H1 (cell line): ENCODE measurements around the gene HDAC7. TPM values are rescaled to one million over a fixed set of nuclear protein-coding genes. Genes with fewer than 3 reads are reported as not detected.

Experiments used
- CTCF ChIA-PET: fragments of 300-600 bp; sonication (Branson Sonifier 250); formaldehyde crosslinking; loops from one replicate; lab custom pipeline; 2021; ENCODE audit not compliant: partially characterized antibody; lab: Charles Lee
- POLR2A ChIA-PET: fragments of 300-600 bp; sonication (Branson Sonifier 250); formaldehyde crosslinking; loops from one replicate; lab custom pipeline; 2021; ENCODE audit warnings: inconsistent platforms; ENCODE audit not compliant: partially characterized antibody; lab: Charles Lee
- DNase-seq, 2 experiments: peaks; one replicate each; pipeline versions ENCODE4 v3.0.0 to v3.0.0-alpha.2; 2010 to 2022; ENCODE audit warnings: low spot score in 2 of 2, low read depth in 1 of 2, mixed read lengths in 1 of 2
- FAIRE-seq: peaks from 2 replicates; lab custom pipeline; 2011; peaks lifted over from hg19 to GRCh38; lab: Jason Lieb, UNC
- H2AFZ ChIP-seq: 2 replicates; pipeline ENCODE4 v1.8.1; 2012; ENCODE audit warnings: low read length, inconsistent platforms
- H2AK5ac ChIP-seq: 2 replicates; pipeline ENCODE4 v1.6.1; 2013; ENCODE audit warnings: low read depth, low read length
- H2BK120ac ChIP-seq: replicated peaks from 2 replicates; pipeline ENCODE3; 2013; ENCODE audit warnings: low read depth, low read length, inconsistent platforms
- H2BK12ac ChIP-seq: 2 replicates; pipeline ENCODE4 v1.6.1; 2013; ENCODE audit warnings: low read depth, low read length
- H2BK15ac ChIP-seq: 2 replicates; pipeline ENCODE4 v1.6.1; 2013; ENCODE audit warnings: low read length
- H2BK20ac ChIP-seq: 2 replicates; pipeline ENCODE4 v1.6.1; 2013; ENCODE audit warnings: low read length
- H2BK5ac ChIP-seq: 2 replicates; pipeline ENCODE4 v1.6.1; 2013; ENCODE audit warnings: low read depth, low read length
- H3K14ac ChIP-seq: 2 replicates; pipeline ENCODE4 v1.6.1; 2013; ENCODE audit warnings: inconsistent platforms; ENCODE audit not compliant: insufficient read length
- H3K18ac ChIP-seq: 2 replicates; pipeline ENCODE4 v1.6.1; 2013; ENCODE audit warnings: low read length; ENCODE audit errors: extremely low read depth
- H3K23ac ChIP-seq: 2 replicates; pipeline ENCODE4 v1.6.1; 2013; ENCODE audit warnings: inconsistent platforms; ENCODE audit not compliant: insufficient read length
- H3K23me2 ChIP-seq: 2 replicates; pipeline ENCODE4 v1.6.1; 2013; ENCODE audit warnings: low read depth, low read length
- H3K27ac ChIP-seq: 2 replicates; pipeline ENCODE4 v1.6.1; 2011; ENCODE audit warnings: low read depth, low read length, inconsistent platforms
- H3K27me3 ChIP-seq, 4 experiments: replicated peaks in 1 of 4; 1 replicate in 1 of 4; 2 replicates in 3 of 4; pipeline versions ENCODE4 v1.6.1 to v1.8.1; 2011 to 2013; ENCODE audit warnings: low read length in 3 of 4, mild to moderate bottlenecking in 3 of 4, inconsistent platforms in 2 of 4, mixed read lengths in 2 of 4, moderate library complexity in 1 of 4; ENCODE audit not compliant: control insufficient read depth in 3 of 4, insufficient read depth in 3 of 4; ENCODE audit errors: extremely low read depth in 1 of 4
- H3K36me3 ChIP-seq, 4 experiments: 2 replicates each; pipeline versions ENCODE4 v1.6.1 to v1.8.1; 2011 to 2013; ENCODE audit warnings: mild to moderate bottlenecking in 4 of 4, low read length in 3 of 4, moderate library complexity in 2 of 4, control low read depth in 1 of 4, inconsistent platforms in 1 of 4; ENCODE audit not compliant: insufficient read depth in 4 of 4, control insufficient read depth in 2 of 4
- H3K4ac ChIP-seq: replicated peaks from 2 replicates; pipeline ENCODE3; 2013; ENCODE audit warnings: low read length, low read depth, mixed read lengths, inconsistent platforms; ENCODE audit not compliant: insufficient read length
- H3K4me1 ChIP-seq, 4 experiments: replicated peaks in 1 of 4; 1 replicate in 1 of 4; 2 replicates in 3 of 4; pipeline versions ENCODE4 v1.6.1 to v1.8.1; 2011 to 2013; ENCODE audit warnings: low read length in 3 of 4, inconsistent platforms in 2 of 4, mixed read lengths in 1 of 4; ENCODE audit not compliant: insufficient read depth in 4 of 4, control insufficient read depth in 3 of 4
- H3K4me2 ChIP-seq, 2 experiments: 2 replicates each; pipeline versions ENCODE4 v1.6.1 to v1.8.1; 2011 to 2013; ENCODE audit warnings: low read depth in 2 of 2, low read length in 2 of 2, control low read depth in 1 of 2, inconsistent platforms in 1 of 2, mild to moderate bottlenecking in 1 of 2; ENCODE audit not compliant: insufficient read depth in 1 of 2
- H3K4me3 ChIP-seq, 4 experiments: fragments of 200-600, 300-600 bp in 1 of 4; sonication (generic), shearing (Covaris generic), sonication (Bioruptor Twin) in 1 of 4; 2 replicates each; pipeline versions ENCODE4 v1.5.1 to v1.8.1; 2011 to 2016; ENCODE audit warnings: low read length in 4 of 4, low read depth in 3 of 4, control low read depth in 2 of 4, inconsistent platforms in 2 of 4, mild to moderate bottlenecking in 2 of 4, mixed read lengths in 1 of 4, moderate library complexity in 1 of 4; ENCODE audit not compliant: insufficient read depth in 2 of 4; ENCODE audit errors: extremely low read depth in 1 of 4
- H3K56ac ChIP-seq: replicated peaks from 2 replicates; pipeline ENCODE3; 2013; ENCODE audit warnings: low read depth, mild to moderate bottlenecking, mixed read lengths, low read length, inconsistent platforms; ENCODE audit not compliant: insufficient read length
- H3K79me1 ChIP-seq: 2 replicates; pipeline ENCODE4 v1.6.1; 2013; ENCODE audit warnings: low read depth, low read length, control low read depth
- H3K79me2 ChIP-seq, 2 experiments: 2 replicates each; pipeline versions ENCODE4 v1.6.1 to v1.8.1; 2012 to 2013; ENCODE audit warnings: low read length in 2 of 2, mild to moderate bottlenecking in 2 of 2, inconsistent platforms in 1 of 2; ENCODE audit not compliant: insufficient read depth in 2 of 2, control insufficient read depth in 1 of 2
- H3K9ac ChIP-seq, 4 experiments: replicated peaks in 1 of 4; 1 replicate in 1 of 4; 2 replicates in 3 of 4; pipeline versions ENCODE4 v1.6.1 to v1.8.1; 2011 to 2013; ENCODE audit warnings: low read depth in 3 of 4, low read length in 3 of 4, control low read depth in 2 of 4, mild to moderate bottlenecking in 2 of 4, moderate library complexity in 2 of 4, inconsistent platforms in 1 of 4; ENCODE audit errors: extremely low read depth in 1 of 4
- H3K9me3 ChIP-seq, 2 experiments: 2 replicates each; pipeline versions ENCODE4 v1.6.1 to v1.8.1; 2012 to 2013; ENCODE audit warnings: mild to moderate bottlenecking in 2 of 2, moderate library complexity in 2 of 2, control low read depth in 1 of 2, inconsistent platforms in 1 of 2, low read depth in 1 of 2, low read length in 1 of 2, mixed read lengths in 1 of 2; ENCODE audit not compliant: insufficient read depth in 2 of 2
- H4K20me1 ChIP-seq, 2 experiments: replicated peaks in 1 of 2; 2 replicates each; pipeline versions ENCODE3 to v1.8.1; 2011 to 2013; ENCODE audit warnings: inconsistent platforms in 2 of 2, low read length in 2 of 2, mild to moderate bottlenecking in 1 of 2; ENCODE audit not compliant: insufficient read depth in 2 of 2, control insufficient read depth in 1 of 2
- H4K5ac ChIP-seq: 2 replicates; pipeline ENCODE4 v1.6.1; 2013; ENCODE audit warnings: low read length, low read depth, mixed read lengths, inconsistent platforms; ENCODE audit not compliant: insufficient read length
- H4K8ac ChIP-seq: 2 replicates; pipeline ENCODE4 v1.8.0; 2013; ENCODE audit warnings: mild to moderate bottlenecking, moderate library complexity, low read length, inconsistent platforms; ENCODE audit not compliant: insufficient read depth; ENCODE audit errors: extremely low read depth
- H4K91ac ChIP-seq: replicated peaks from 2 replicates; pipeline ENCODE3; 2013; ENCODE audit warnings: low read length, mixed read lengths, inconsistent platforms; ENCODE audit not compliant: insufficient read length
- ASH2L ChIP-seq: fragments of 200-600, 300-600 bp; sonication (generic); IDR thresholded peaks from one replicate; pipeline ENCODE4 v1.7.1; 2017; ENCODE audit warnings: low read length
- CHD2 ChIP-seq: IDR thresholded peaks from 2 replicates; pipeline ENCODE4 v1.6.1; 2012; ENCODE audit warnings: low read length, improper control_type of control experiment
- CREB1 ChIP-seq: IDR thresholded peaks from 2 replicates; pipeline ENCODE4 v1.6.1; 2012; ENCODE audit warnings: inconsistent platforms
- EGR1 ChIP-seq: IDR thresholded peaks from 2 replicates; pipeline ENCODE4 v1.6.1; 2011; ENCODE audit warnings: low read depth, low read length, borderline replicate concordance
- FOSL1 ChIP-seq: IDR thresholded peaks from 2 replicates; pipeline ENCODE4 v1.6.1; 2011; ENCODE audit warnings: mild to moderate bottlenecking, low read depth, low read length, moderate library complexity; ENCODE audit not compliant: insufficient read depth
- GABPA ChIP-seq: IDR thresholded peaks from 2 replicates; pipeline ENCODE4 v1.6.1; 2011; ENCODE audit warnings: mild to moderate bottlenecking, low read length, moderate library complexity, borderline replicate concordance; ENCODE audit not compliant: insufficient read depth
- JUN ChIP-seq: IDR thresholded peaks from 2 replicates; pipeline ENCODE4 v1.6.1; 2011; ENCODE audit warnings: low read depth, mild to moderate bottlenecking, improper control_type of control experiment, low read length
- KDM4A ChIP-seq: IDR thresholded peaks from one replicate; pipeline ENCODE4 v1.7.1; 2012; ENCODE audit warnings: low read depth, mild to moderate bottlenecking, moderate library complexity, low read length, inconsistent platforms; ENCODE audit not compliant: severe bottlenecking
- KDM5A ChIP-seq: fragments of 200-600 bp; IDR thresholded peaks from 2 replicates; pipeline ENCODE4 v1.7.1; 2012; ENCODE audit warnings: mild to moderate bottlenecking, low read length, inconsistent platforms, mixed read lengths
- NRF1 ChIP-seq: IDR thresholded peaks from 2 replicates; pipeline ENCODE4 v1.6.1; 2011; ENCODE audit warnings: mild to moderate bottlenecking, low read depth, low read length, improper control_type of control experiment
- POLR2A ChIP-seq, 2 experiments: IDR thresholded peaks; 1 replicate in 1 of 2; 2 replicates in 1 of 2; pipeline ENCODE4 v1.6.1; 2011; ENCODE audit warnings: low read depth in 2 of 2, low read length in 2 of 2, mild to moderate bottlenecking in 2 of 2; ENCODE audit errors: control extremely low read depth in 1 of 2
- POU5F1 ChIP-seq: IDR thresholded peaks from 2 replicates; pipeline ENCODE4 v1.6.1; 2011; ENCODE audit warnings: low read depth, mild to moderate bottlenecking, low read length, moderate library complexity
- RFX5 ChIP-seq: IDR thresholded peaks from 2 replicates; pipeline ENCODE4 v1.6.1; 2011; ENCODE audit warnings: low read depth, low read length, improper control_type of control experiment, borderline replicate concordance
- SIX5 ChIP-seq: IDR thresholded peaks from 2 replicates; pipeline ENCODE4 v1.6.1; 2011; ENCODE audit warnings: mild to moderate bottlenecking, low read depth, low read length
- ZNF274 ChIP-seq: IDR thresholded peaks from 2 replicates; pipeline ENCODE4 v1.7.0; 2012; ENCODE audit warnings: low read length, borderline replicate concordance; ENCODE audit errors: extremely low read depth
- WGBS, 2 experiments: shearing (Covaris generic) in 1 of 2; methylation state at CpG; one replicate each; pipeline versions ENCODE4 v1.1.6 to v1.1.7; 2013 to 2015; ENCODE audit warnings: low lambda C conversion rate in 2 of 2, mixed read lengths in 2 of 2, inconsistent platforms in 1 of 2, low coverage in 1 of 2, missing lambda C conversion rate in 1 of 2; ENCODE audit not compliant: insufficient replicate concordance in 2 of 2, insufficient coverage in 1 of 2, insufficient read length in 1 of 2; ENCODE audit errors: extremely low coverage in 1 of 2, missing lambda C conversion rate in 1 of 2; 5-methylcytosine and 5-hydroxymethylcytosine counted together
- polyA plus RNA-seq, 7 experiments: library from polyadenylated mRNA; depleted of rRNA in 3 of 7; stranded (reverse) in 5 of 7; unstranded in 2 of 7; fragments of >200 nt in 5 of 7; fragments of 200-250 nt in 2 of 7; gene quantifications; 1 replicate in 5 of 7; 2 replicates in 1 of 7; 4 replicates in 1 of 7; pipeline versions ENCODE4 v1.2.1 to v1.2.3, GENCODE V29; 2011 to 2013; ENCODE audit warnings: missing spikeins in 2 of 7, mixed read lengths in 2 of 7
- total RNA-seq: library from RNA; stranded (reverse); fragmentation: NEBNext Ultra II Directional; extraction: Animal tissue kit (Norgen Biotek cat#: 25700); gene quantifications from 2 replicates; pipeline ENCODE4 v1.2.1, GENCODE V29; 2021

Gene HDAC7
- total and polyA plus RNA-seq, 2 of the 8 experiments (the other 6 are each of a cell fraction or from before 2014, with no cell fraction given) = 25.5 to 84.9 TPM

GRCh38 chr12:47774663-47775062 is 45.0 kb downstream of the HDAC7 start:
- Histone ChIP-seq H2AFZ (no peak overlapping the region), H2BK20ac (no peak overlapping the region), H3K4me2 (no peak overlapping the region; a peak in 1 of 4 replicates), H4K5ac (no peak overlapping the region), H3K27ac (no peak overlapping the region), H3K27me3 (peaks cover 0 to 17% (median 8%) of the 10 kb centered on the region in 4 experiments; a peak in 4 of 7 replicates), H3K18ac (no peak overlapping the region), H3K23me2 (peaks cover 4% of the 10 kb centered on the region; the same call in 1 of the 2 replicates), H3K14ac (no peak overlapping the region), H3K4me3 (no peak overlapping the region), H2AK5ac (no peak overlapping the region), H4K91ac (no peak overlapping the region), H4K8ac (no peak overlapping the region), H3K23ac (no peak overlapping the region), H3K56ac (no peak overlapping the region), H3K4ac (no peak overlapping the region), H2BK120ac (no peak overlapping the region), H3K9me3 (no peaks in the 10 kb centered on the region), H2BK5ac (no peak overlapping the region), H4K20me1 (peaks cover 0 to 3% of the 10 kb centered on the region in 2 experiments), H3K9ac (no peak overlapping the region), H3K79me2 (no peaks in the 10 kb centered on the region), H3K79me1 (no peaks in the 10 kb centered on the region), H3K36me3 (no peaks in the 10 kb centered on the region), H2BK12ac (peak overlapping the region; percentile 50; the same call in 1 of the 2 replicates), H3K4me1 (peaks cover 0 to 22% (median 15%) of the 10 kb centered on the region in 4 experiments; a peak in 6 of 7 replicates), H2BK15ac (no peak overlapping the region)
- POLR2A ChIA-PET = interaction anchor here (10.3 to 10.5 kb wide), 2 partner anchors 17 to 33 kb away, joined by 78 to 79 read pairs; partner anchors contain the start of gene RAPGEF3
- WGBS, 2 experiments = 90% methylated on average over 7 of the region's 7 CpGs; no CpG with 5 or more reads in 1 of the 2 experiments
- FAIRE-seq = no peak
- TF ChIP-seq ASH2L (no peak), KDM4A (no peak), GABPA (no peak), POU5F1 (no peak), RFX5 (no peak), NRF1 (no peak), SIX5 (no peak), JUN (no peak), FOSL1 (no peak), POLR2A (IDR thresholded peaks at IDR 0.05; ENCODE audit: control extremely low read depth in 1 of 2, low read depth in 2 of 2, low read length in 2 of 2) (no peak), EGR1 (no peak), KDM5A (no peak), CHD2 (no peak), ZNF274 (no peak), CREB1 (no peak)
- no peak for DNase-seq
- CTCF ChIA-PET = interaction anchor here (1.5 to 58.8 kb wide), 5 partner anchors 7 to 81 kb away, joined by 4 to 2442 read pairs (median 318); partner anchors contain the start of genes ENDOU, RAPGEF3 and RPAP3
